Measurements from ENCODE around the gene LRP11.

DNA sequence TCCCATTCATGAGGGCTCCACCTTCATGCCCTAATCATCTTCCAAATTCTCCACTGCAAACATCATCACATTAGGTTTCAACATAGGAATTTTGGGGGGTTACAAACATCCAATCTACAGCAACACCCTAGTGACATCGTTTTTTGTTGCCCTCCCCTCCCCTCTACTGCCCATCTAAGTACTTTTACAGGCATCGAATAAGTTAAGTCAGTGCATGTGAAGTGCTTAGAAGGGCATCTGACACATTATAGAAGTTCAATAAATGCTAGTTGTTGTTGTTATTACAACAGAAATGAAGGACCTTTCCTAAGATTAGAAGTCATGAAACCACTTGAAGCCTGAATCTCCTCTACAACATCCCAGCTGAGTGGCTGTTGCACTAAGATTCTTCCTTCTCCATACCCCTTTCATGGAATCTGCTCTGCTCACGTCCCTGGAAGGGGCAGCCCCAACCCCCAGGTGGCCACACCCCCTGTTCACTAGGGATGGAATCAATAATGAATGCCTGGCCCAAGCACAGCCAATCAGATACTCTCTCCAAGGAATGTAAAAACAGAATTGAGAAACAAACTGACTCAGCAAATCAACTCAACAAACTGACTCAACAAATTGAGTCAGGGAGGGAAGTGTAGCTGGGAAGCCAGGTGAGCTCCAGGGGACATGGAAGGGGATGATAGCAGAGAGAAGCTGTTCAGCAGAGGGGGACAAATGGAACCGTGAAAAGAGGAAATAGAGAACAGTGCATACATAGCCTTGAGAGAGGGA is 3.9 kb upstream of the LRP11 start:
- TF ChIP-seq, protein P1, sequence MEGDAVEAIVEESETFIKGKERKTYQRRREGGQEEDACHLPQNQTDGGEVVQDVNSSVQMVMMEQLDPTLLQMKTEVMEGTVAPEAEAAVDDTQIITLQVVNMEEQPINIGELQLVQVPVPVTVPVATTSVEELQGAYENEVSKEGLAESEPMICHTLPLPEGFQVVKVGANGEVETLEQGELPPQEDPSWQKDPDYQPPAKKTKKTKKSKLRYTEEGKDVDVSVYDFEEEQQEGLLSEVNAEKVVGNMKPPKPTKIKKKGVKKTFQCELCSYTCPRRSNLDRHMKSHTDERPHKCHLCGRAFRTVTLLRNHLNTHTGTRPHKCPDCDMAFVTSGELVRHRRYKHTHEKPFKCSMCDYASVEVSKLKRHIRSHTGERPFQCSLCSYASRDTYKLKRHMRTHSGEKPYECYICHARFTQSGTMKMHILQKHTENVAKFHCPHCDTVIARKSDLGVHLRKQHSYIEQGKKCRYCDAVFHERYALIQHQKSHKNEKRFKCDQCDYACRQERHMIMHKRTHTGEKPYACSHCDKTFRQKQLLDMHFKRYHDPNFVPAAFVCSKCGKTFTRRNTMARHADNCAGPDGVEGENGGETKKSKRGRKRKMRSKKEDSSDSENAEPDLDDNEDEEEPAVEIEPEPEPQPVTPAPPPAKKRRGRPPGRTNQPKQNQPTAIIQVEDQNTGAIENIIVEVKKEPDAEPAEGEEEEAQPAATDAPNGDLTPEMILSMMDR (IDR thresholded peaks at IDR 0.05) = no peak
- TF ChIP-seq EZH2phosphoT487 (IDR thresholded peaks at IDR 0.05) (no peak), EZH2 (IDR thresholded peaks at IDR 0.05) (no peak)

Data from neural progenitor cell (in vitro differentiated cells).